Urinary bladder (tissue), 4 donors: ENCODE results near the gene UCK2. TPM values are rescaled to one million over a fixed set of nuclear protein-coding genes. Genes with fewer than 3 reads are reported as not detected.

Experiments
- DNase-seq: peaks from one replicate; pipeline ENCODE4 v3.0.0-alpha.2; 2015; ENCODE audit errors: extremely low spot score
- H3K27ac ChIP-seq: one replicate; pipeline ENCODE4 v1.5.1; 2013; ENCODE audit warnings: low read depth, mild to moderate bottlenecking, moderate library complexity
- H3K36me3 ChIP-seq: one replicate; pipeline ENCODE4 v1.6.1; 2013; ENCODE audit warnings: mild to moderate bottlenecking, moderate library complexity; ENCODE audit not compliant: insufficient read depth
- H3K4me1 ChIP-seq: one replicate; pipeline ENCODE4 v1.6.1; 2013; ENCODE audit warnings: mild to moderate bottlenecking, moderate library complexity; ENCODE audit not compliant: insufficient read depth
- H3K4me3 ChIP-seq: one replicate; pipeline ENCODE4 v1.5.1; 2013; ENCODE audit warnings: low read depth, low read length
- WGBS: extraction: QIAGEN DNeasy Blood & Tissue Kit; methylation state at CpG from one replicate; pipeline ENCODE4 v1.1.7; 2013; 5-methylcytosine and 5-hydroxymethylcytosine counted together
- polyA plus RNA-seq: library from polyadenylated mRNA; stranded (reverse); fragments of 200-250 nt; gene quantifications from one replicate; pipeline ENCODE4 v1.2.3, GENCODE V29; 2013
- total RNA-seq: library from RNA; depleted of rRNA; stranded (reverse); fragments of >200 nt; gene quantifications from one replicate; pipeline ENCODE4 v1.2.3, GENCODE V29; 2014
- donor health status: healthy with polysubstance abuse.
- donor health status: healthy.

UCK2 gene
- total and polyA plus RNA-seq, 2 donors: 17.7 to 19.8 TPM

DNA sequence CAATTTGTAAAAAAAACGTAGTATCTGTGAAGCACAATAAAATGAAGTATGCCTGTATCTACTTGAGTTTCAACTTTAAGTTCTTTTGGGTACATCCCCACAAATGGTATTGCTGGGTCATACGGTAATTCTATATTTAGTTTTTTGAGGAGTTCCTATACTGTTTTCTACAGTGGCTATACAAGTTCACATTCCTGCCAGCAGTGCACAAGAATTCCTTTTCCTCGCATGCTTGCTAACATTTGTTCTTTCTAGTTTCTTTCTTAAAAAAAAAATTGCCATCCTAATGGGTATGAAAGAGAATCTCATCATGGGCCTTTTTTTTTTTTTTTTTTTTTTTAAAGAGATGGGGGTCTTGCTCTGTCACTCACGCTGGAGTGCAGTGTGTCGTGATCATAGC is 41.9 kb downstream of the UCK2 start:
- Histone ChIP-seq H3K36me3 (no peaks in the 10 kb centered on the region), H3K4me1 (no peaks in the 10 kb centered on the region), H3K4me3 (no peak overlapping the region), H3K27ac (no peak overlapping the region)
- no peak for DNase-seq
- 88% methylated on average over 5 of the region's 5 CpGs for WGBS

DNA sequence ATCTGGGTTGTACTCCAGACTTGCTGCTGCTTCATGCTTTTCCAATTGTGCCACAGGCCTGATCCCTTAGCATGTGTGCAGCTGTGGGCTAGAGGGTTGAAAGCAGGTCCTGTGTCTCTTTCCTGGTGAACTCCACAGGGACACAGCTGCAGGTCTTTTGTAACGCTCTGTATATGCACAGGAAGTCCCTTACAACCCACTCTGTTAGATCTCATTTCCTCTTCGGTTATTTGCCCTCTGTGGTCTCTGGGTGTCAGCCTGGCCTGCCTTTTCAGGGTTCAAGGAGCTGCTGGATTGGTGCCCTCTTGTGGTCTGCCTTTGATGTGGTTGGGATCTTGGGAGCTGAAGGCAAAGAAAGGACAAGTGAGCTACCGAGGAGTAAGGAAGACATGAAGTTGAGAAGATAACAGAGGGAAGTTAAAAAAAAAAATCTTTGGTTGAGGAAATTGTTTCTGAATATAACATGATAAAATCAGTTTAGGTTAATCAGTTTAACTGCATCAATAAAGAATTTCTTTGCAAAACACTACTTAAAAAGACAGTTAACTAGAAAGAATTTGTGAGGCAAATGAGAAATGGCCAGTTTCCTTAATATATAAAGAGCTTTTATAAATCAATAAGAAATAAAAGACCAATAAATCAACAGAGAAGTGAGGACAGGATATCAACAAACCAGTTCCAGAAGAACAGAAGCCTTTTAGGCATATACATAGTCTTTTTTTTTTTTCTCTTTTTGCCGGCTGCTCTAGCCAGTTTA is 44.1 kb downstream of the UCK2 start:
- DNase-seq: no peak
- Histone ChIP-seq H3K4me1 (no peaks in the 10 kb centered on the region), H3K36me3 (no peaks in the 10 kb centered on the region), H3K4me3 (no peak overlapping the region), H3K27ac (no peak overlapping the region)
- WGBS: 67% methylated on average over 4 of the region's 4 CpGs

DNA sequence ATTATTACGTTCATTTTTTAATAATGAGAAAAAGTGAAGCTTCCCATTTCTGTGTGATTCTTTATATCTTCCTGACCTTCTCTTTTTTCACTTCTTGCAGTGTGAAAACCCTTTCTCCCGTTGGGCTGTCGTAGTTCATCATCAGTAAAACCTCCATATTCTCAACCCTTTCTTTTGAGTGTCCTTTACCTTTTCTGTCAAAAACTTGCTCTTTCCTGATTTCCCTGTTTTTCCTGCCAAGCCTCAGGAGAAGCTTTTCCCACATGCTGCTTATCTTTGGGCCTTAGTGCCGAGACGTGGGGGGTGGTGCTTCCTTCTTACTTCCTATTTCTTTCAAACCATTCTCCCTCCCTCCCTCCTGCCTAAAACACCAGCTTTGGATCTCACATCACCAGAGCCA is 46.1 kb downstream of the UCK2 start:
- Histone ChIP-seq H3K27ac (no peak overlapping the region), H3K36me3 (no peaks in the 10 kb centered on the region), H3K4me1 (no peaks in the 10 kb centered on the region), H3K4me3 (no peak overlapping the region)
- whole genome bisulfite sequencing: 66% methylated on average over 5 of the region's 5 CpGs
- no peak for DNase-seq

DNA sequence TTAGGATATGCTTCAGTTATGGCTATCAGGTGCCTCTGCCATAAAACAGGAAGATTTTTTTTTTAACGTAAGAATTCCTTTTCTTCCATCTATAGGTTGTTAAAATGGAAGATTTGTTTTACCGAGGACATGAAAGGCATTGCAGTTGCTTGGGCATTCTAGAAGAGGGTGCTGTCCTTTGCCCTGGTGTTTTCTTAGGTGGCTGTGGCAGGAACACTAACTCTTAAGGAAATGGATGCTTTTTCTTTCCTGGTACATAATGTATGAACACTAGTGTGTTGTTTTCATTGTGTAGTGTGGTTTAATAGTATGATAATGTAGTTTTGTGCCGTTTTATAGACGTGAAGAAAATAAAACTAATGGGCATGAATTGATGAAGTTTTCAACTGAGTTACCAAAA is 47.2 kb downstream of the UCK2 start:
- no peak for DNase-seq
- Histone ChIP-seq H3K27ac (no peak overlapping the region), H3K36me3 (no peaks in the 10 kb centered on the region), H3K4me3 (no peak overlapping the region), H3K4me1 (no peaks in the 10 kb centered on the region)
- 93% methylated on average over 4 of the region's 4 CpGs for WGBS

DNA sequence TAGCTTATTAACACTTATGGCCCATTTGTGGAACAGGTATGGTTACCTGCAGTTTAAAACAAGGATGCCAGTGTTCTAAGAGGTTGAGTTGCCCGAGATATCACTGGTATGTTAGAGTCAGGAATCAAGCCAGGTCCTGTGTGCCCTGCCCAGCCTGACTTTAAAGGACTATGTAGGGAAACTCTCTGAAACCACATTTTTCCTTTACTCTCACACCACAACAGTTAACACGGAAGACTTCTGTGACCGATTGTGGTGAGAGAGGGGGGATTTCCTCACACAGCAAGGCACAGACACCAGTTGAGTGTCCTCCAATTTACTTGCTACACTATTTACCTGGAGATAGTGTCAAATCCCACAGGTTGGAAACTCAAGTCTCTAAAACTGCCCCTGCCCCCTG is 47.8 kb downstream of the UCK2 start:
- H3K4me3 ChIP-seq: no peak overlapping the region
- DNase-seq: no peak
- H3K4me1 ChIP-seq: no peaks in the 10 kb centered on the region
- WGBS: 73% methylated on average over 3 of the region's 3 CpGs
- no peaks in the 10 kb centered on the region for H3K36me3 ChIP-seq
- H3K27ac ChIP-seq: peak overlapping the region; percentile 28

DNA sequence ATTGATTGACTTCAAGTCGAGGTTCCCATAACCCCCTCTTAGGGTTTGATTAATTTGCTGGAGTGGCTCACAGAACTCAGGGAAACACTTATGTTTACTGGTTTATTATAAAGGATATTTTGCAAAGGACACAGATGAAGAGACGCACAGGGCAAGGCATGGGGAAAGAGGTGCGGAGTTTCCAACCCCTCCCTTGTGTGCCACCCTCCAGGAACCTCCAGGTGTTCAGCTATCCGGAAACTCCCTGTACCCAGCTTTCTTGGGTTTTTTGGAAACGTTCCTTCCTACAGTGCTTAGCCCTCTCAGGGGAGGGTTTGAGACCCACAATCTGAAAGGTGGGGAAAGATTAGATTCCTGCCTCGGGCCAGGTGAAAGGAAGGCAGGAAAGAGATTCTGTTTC is 48.2 kb downstream of the UCK2 start:
- no peaks in the 10 kb centered on the region for H3K36me3 ChIP-seq
- H3K4me3 ChIP-seq: no peak overlapping the region
- no peaks in the 10 kb centered on the region for H3K4me1 ChIP-seq
- WGBS: 76% methylated on average over 6 of the region's 6 CpGs
- no peak for DNase-seq
- no peak overlapping the region for H3K27ac ChIP-seq

DNA sequence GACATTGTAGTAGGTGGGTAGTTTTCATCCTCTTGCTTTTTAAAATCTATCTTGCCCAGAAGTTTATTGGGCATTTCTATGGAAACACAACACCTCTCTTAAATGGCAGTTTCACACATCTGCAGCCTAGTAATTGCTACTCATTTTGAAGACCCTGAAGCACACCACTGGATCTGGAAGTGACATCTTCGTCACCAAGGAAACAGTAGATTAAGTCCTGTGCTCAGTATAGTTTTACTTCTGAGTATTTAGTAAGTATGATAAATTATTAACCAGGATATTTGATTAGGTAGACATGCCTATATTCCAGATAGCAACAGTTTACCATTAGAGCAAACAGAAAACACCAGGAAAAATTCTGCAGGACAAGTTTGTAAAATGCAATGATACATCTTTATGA is 48.7 kb downstream of the UCK2 start:
- Histone ChIP-seq H3K4me3 (no peak overlapping the region), H3K36me3 (no peaks in the 10 kb centered on the region), H3K4me1 (no peaks in the 10 kb centered on the region), H3K27ac (no peak overlapping the region)
- DNase-seq: no peak
- 87% methylated on average over 1 of the region's 1 CpG for WGBS

DNA sequence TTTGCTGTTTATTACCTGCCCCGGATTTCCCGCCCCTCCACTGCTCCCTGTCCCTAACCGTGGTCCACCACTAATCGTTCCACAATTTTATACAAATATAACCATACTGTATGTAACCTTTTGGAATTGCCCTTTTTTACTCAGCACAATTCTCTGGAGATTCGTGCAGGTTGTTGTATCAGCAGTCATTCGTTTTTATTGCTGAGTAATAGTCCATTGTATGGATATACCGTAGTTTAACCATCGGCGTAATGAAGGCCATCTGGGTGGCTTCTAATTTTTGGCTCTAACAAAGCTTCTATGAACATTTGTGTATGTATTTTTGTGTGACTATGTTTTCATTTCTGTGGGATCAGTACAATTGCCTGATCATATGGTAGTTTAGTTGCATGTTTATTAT is 50.0 kb downstream of the UCK2 start:
- no peak overlapping the region for H3K27ac ChIP-seq
- no peak for DNase-seq
- no peaks in the 10 kb centered on the region for H3K4me1 ChIP-seq
- no peaks in the 10 kb centered on the region for H3K36me3 ChIP-seq
- no peak overlapping the region for H3K4me3 ChIP-seq
- 97% methylated on average over 9 of the region's 9 CpGs for WGBS

DNA sequence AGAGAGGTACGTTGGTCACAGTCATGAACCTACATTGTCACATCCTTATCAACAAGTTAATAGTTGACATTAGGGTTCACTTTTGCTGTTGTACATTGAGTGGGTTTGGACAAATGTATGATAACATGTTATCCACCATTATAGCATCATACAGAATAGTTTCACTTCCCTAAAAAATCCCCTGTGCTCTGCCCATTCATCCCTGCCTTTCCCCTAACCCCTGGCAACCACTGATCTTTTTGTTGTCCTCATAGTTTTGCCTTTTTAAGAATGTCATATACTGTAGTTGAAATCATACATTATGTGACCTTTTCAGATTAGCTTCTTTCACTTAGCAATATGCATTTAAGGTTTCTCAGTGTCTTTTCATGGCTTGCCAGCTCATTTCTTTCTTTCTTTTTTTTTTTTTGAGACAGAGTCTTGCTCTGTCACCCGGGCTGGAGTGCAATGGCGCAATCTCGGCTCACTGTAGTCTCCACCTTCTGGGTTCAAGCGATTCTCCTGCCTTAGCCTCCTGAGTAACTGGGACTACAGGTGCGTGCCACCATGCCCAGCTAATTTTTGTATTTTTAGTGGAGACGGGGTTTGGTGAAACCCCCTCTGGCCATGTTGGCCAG is 50.6 kb downstream of the UCK2 start:
- DNase-seq: no peak
- 95% methylated on average over 7 of the region's 7 CpGs for WGBS
- H3K4me3 ChIP-seq: no peak overlapping the region
- no peaks in the 10 kb centered on the region for H3K4me1 ChIP-seq
- no peaks in the 10 kb centered on the region for H3K36me3 ChIP-seq
- no peak overlapping the region for H3K27ac ChIP-seq

DNA sequence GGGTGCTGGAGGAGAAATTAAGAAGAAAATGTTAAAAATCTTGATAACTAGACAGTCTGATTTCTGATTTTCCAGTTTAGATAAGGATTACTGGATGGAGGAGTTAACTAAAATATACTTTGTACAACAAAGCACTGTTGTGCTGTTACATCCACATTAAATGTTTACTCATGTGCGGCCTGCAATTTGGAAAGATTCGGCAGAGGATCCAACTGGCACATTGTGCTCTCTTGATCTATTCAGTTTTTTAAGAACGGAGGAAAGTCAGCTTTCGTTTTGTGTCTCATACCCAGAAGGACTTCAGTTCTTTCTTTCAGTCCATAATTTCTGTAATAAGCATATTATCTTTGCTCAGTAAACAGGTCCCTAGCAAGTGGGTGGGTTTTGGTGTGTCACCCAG is 52.5 kb downstream of the UCK2 start:
- H3K36me3 ChIP-seq: no peaks in the 10 kb centered on the region
- H3K4me1 ChIP-seq: peaks cover under 1% of the 10 kb centered on the region
- H3K4me3 ChIP-seq: no peak overlapping the region
- no peak overlapping the region for H3K27ac ChIP-seq
- no peak for DNase-seq
- 81% methylated on average over 4 of the region's 4 CpGs for WGBS

DNA sequence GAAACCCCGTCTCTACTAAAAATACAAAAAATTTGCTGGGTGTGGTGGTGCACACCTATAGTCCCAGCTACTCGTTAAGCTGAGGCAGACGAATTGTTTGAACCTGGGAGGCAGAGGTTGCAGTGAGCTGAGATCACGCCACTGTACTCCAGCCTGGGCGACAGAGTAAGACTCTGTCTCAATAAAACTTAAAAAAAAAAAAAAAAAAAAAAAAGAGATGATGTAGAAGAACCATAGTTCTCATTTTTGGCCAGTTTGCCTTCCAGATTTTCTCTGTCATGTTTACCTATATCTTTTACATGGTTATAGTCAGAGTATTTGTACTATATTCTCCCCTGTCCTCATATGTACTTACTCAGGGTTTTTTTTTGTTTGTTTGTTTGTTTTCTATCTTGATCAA is 53.6 kb downstream of the UCK2 start:
- Histone ChIP-seq H3K4me1 (peaks cover 1% of the 10 kb centered on the region), H3K36me3 (no peaks in the 10 kb centered on the region), H3K4me3 (no peak overlapping the region), H3K27ac (no peak overlapping the region)
- WGBS: 94% methylated on average over 5 of the region's 5 CpGs
- DNase-seq: no peak

DNA sequence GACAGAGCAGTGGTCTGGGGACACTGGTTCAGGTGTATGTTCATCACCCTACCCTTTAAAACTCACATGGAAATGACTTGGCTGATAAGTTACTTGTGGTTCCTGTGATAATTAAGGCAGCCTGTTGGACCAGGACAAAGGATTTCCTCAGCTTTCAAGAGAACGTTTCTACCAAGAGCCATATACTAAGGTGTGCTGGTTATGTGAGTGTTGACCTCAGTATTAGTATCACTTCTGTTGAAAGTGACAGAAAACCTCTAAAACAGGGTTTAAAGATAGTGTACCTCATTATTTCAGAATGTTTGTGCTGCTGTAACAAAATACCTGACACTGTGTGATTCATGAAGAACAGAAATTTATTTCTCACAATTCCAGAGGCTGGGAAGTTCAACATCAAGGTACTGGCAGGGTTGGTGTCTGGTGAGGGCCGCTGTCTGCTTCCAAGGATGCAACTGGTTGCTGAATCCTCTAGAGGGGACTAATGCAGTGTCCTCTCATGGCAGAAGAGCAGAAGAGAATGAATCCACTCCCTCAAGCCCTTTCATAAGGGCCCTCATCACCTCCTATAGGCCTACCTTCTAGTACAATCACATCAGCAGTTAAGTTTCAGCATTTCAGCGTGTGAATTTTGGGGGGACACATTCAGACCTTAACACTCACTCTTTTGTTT is 54.9 kb downstream of the UCK2 start:
- DNase-seq: no peak
- Histone ChIP-seq H3K27ac (no peak overlapping the region), H3K4me3 (no peak overlapping the region), H3K36me3 (no peaks in the 10 kb centered on the region), H3K4me1 (peaks cover 1% of the 10 kb centered on the region)
- 82% methylated on average over 3 of the region's 3 CpGs for WGBS

DNA sequence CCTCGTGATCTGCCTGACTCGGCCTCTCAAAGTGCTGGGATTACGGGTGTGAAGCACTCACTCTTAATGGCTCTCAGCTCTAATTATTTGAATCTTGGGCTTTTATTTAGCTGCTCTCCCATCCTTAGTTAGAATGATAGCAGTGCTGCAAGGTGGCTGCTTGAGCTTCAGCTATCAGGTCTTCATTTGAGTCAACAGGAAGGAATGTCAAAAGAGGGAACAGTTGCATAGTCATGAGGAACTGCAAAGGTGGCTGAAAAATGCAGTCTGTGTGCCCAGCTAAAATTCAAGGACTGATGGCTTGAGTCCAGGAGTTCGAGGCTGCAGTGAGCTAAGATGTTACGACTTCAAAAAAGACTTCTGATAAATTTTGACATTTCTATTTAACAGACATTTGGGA is 55.6 kb downstream of the UCK2 start:
- Histone ChIP-seq H3K4me1 (peaks cover 1% of the 10 kb centered on the region), H3K36me3 (no peaks in the 10 kb centered on the region), H3K4me3 (no peak overlapping the region), H3K27ac (no peak overlapping the region)
- WGBS: 87% methylated on average over 5 of the region's 5 CpGs
- DNase-seq: no peak

DNA sequence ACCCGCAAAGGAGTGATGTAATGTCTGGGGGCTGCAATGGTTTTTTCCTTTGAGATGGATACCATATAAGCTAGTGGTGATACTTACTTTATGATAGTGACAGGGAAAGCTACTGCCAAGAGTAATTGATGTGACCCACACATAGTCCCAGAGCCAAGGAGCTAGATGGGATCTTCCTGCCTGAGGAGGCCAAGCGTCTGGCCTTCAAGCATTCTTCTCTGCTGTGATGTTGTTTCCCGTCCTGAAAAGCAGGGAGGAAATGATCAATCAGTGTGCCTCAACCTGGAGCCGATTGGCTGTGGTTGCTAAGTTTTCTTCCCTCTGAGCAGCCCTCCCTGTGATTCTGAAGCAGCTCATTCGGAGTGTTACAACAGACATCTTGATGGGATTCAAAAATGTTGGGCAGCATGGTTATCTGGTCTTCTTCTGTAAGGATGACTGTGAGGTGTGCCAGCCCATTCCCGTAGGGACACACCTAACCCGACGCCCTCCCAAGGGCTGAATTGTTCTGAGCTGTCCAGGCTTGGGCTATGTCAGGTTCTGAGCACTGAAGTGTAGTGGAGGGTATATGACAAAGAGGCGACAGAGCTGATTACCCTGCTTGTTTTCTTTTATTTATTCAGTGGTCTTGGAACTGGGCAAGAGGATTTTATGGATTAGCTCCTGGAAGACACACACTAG is 56.7 kb downstream of the UCK2 start:
- H3K4me3 ChIP-seq: no peak overlapping the region
- no peak for DNase-seq
- 80% methylated on average over 9 of the region's 9 CpGs for WGBS
- H3K36me3 ChIP-seq: no peaks in the 10 kb centered on the region
- H3K4me1 ChIP-seq: peaks cover 1% of the 10 kb centered on the region
- H3K27ac ChIP-seq: no peak overlapping the region
